IPS-15b (cell line): ENCODE data around the gene ADAM19.

ENCODE experiments used
- H3K27me3 ChIP-seq: one replicate; pipeline ENCODE4 v1.6.1; 2013; ENCODE audit warnings: low read length; ENCODE audit not compliant: control insufficient read depth, insufficient read depth
- H3K36me3 ChIP-seq: one replicate; pipeline ENCODE4 v1.6.1; 2013; ENCODE audit warnings: low read length; ENCODE audit not compliant: control insufficient read depth, insufficient read depth
- H3K4me1 ChIP-seq: one replicate; pipeline ENCODE4 v1.6.1; 2013; ENCODE audit warnings: mild to moderate bottlenecking, low read length; ENCODE audit not compliant: control insufficient read depth, insufficient read depth
- H3K4me3 ChIP-seq: one replicate; pipeline ENCODE4 v1.5.1; 2013; ENCODE audit warnings: low read depth, low read length
- H3K9ac ChIP-seq: one replicate; pipeline ENCODE4 v1.6.1; 2013; ENCODE audit warnings: low read depth, mild to moderate bottlenecking, low read length
- H3K9me3 ChIP-seq: one replicate; pipeline ENCODE4 v1.6.1; 2013; ENCODE audit warnings: mild to moderate bottlenecking, low read length; ENCODE audit not compliant: control insufficient read depth, insufficient read depth

Gene ADAM19

DNA sequence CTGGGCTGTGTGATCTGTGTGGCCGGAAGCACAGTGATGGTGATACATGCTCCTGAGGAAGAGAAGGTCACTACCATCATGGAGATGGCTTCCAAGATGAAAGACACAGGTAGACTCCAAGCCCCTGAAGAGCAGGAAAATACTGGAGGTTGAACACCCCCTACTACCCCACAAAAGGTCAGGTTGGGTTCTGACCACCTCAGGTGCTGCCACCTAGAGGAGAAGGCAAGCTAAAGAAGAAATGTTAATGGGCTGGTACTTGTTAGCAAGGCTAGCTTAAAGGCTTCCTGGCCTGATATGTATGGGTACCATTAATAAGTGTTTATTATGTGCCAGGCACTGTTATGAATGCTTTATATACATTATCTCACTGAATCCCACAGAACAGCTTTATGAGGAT lies 103.9 kb downstream of the ADAM19 start:
- H3K4me1 ChIP-seq = no peaks in the 10 kb centered on the region
- H3K9me3 ChIP-seq = no peaks in the 10 kb centered on the region
- no peaks in the 10 kb centered on the region for H3K36me3 ChIP-seq
- no peak overlapping the region for H3K9ac ChIP-seq
- no peaks in the 10 kb centered on the region for H3K27me3 ChIP-seq
- no peak overlapping the region for H3K4me3 ChIP-seq

DNA sequence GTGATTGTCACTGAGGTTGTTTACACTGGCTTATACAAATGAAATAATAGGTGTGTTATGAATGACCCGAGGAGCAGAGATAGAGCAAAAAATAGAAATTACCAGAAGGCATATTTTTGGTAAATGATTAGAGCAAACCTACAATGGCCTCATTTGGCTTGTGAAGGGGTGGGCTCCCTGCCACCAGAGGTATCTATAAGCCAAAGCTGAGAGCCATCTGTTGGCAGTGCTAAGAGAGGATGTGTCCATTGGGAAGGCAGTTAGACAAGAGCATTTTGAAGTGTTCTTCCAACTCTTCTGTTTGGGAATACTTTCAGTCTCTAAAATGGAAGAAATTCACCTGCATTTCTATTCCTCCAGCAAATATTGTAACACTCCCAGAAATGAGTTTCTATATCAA lies 104.9 kb downstream of the ADAM19 start:
- Histone ChIP-seq H3K27me3 (no peaks in the 10 kb centered on the region), H3K4me1 (no peaks in the 10 kb centered on the region), H3K9me3 (no peaks in the 10 kb centered on the region), H3K4me3 (no peak overlapping the region), H3K9ac (no peak overlapping the region), H3K36me3 (no peaks in the 10 kb centered on the region)

DNA sequence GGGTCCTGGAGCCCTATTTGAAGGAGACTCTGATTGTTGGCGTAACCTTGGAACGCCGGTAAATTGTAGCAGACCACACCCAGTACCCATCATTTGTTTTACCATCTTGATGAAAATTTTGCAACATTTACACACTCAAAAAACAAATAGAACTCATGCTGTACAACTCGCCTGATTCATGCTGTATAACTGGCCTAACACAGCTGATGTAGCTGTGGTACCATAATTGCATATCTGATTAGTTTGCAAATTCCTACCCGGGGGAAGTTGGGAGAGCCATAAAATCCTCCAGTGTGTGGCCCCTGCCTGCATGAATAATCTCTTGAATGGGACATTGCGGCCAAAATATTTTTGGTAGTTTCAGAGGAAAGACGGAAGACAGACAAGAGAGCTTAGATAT lies 105.9 kb downstream of the ADAM19 start:
- peaks cover 8% of the 10 kb centered on the region for H3K27me3 ChIP-seq
- H3K4me3 ChIP-seq = no peak overlapping the region
- H3K36me3 ChIP-seq = no peaks in the 10 kb centered on the region
- no peak overlapping the region for H3K9ac ChIP-seq
- H3K4me1 ChIP-seq = peaks cover 3% of the 10 kb centered on the region
- no peaks in the 10 kb centered on the region for H3K9me3 ChIP-seq

DNA sequence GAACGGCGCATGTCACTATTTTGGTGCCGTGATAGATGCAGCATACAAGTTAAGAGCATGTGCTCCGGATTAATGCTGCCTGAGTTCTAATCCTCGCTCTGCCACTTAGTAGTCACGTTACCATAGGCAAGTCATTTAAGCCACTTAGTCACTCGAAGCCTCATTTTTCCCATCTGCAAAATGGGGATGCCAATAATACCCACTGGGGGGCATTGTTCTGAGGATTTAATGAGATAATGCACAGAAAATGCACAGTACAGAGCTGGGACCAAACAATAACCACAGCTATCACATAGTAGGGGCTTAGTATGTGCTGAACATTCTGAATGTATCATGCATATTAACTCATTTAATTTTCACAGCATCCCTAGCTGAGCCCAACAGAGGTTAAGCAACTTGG lies 106.5 kb downstream of the ADAM19 start:
- Histone ChIP-seq H3K36me3 (no peaks in the 10 kb centered on the region), H3K9me3 (no peaks in the 10 kb centered on the region), H3K4me3 (no peak overlapping the region), H3K27me3 (peaks cover 10% of the 10 kb centered on the region), H3K9ac (no peak overlapping the region), H3K4me1 (peaks cover 9% of the 10 kb centered on the region)

DNA sequence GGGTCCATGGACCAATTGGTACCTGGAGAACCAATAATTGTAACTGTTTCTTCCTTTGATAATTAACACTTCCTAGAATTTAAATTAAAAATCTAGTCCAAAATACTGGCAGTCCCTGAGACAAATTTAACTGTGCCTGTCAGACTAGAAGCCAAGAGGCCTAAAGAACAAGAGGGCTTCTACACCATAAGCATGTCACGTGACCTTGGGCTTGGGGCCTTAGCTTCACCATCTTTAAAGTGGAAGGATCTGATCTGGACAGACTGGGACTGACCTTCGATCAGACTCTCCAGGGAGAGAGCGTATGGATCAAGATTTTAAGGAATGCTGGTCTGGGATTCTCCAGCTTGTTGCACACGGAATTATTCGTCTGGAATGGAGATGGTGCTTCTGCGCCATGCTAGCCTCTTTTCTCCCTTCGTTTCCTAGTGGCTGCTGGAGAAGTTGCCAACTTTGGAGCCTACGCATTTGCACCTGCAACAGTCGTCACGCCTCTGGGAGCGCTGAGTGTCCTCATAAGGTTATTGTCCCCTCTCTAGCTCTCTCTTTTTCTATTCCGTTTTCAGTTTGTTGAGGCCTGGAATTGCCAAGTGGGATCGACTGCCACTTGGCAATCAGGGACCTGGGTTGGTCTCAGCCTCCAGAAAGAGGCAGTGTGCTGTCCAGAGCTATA lies 107.1 kb downstream of the ADAM19 start:
- Histone ChIP-seq H3K4me1 (peaks cover 10% of the 10 kb centered on the region), H3K36me3 (no peaks in the 10 kb centered on the region), H3K4me3 (no peak overlapping the region), H3K27me3 (peaks cover 15% of the 10 kb centered on the region), H3K9me3 (no peaks in the 10 kb centered on the region), H3K9ac (no peak overlapping the region)

DNA sequence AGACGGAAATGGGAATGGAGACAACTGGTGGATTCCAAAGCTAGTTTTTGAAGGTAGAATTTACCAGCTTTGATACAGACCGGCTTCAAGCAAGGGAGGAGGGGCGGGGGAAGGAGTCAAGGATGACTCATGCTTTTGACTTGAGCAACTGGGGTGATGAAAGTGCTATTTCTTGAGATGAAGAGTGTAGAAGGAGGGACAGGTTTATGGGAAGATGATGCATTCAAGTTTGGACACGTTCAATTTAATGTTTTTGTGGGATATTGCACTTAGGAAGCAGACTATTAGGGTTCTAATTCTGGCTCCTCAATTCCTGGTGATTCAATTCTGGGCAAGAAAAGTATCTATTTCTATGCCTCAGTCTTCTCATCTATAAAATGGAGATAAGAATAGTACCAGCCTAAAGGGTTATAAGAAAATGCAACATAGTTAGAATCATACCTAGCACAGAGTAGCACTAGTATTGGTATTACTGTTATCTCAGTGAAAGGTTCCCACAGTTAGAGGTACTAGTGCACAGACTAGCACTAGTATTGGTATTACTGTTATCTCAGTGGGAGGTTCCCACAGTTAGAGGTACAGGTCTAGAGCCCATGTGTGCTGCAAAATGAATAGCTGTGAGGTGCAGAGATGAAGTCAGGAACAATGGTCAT lies 110.9 kb downstream of the ADAM19 start:
- Histone ChIP-seq H3K36me3 (no peaks in the 10 kb centered on the region), H3K27me3 (peaks cover 46% of the 10 kb centered on the region), H3K4me3 (no peak overlapping the region), H3K4me1 (peaks cover 10% of the 10 kb centered on the region), H3K9ac (no peak overlapping the region), H3K9me3 (no peaks in the 10 kb centered on the region)

DNA sequence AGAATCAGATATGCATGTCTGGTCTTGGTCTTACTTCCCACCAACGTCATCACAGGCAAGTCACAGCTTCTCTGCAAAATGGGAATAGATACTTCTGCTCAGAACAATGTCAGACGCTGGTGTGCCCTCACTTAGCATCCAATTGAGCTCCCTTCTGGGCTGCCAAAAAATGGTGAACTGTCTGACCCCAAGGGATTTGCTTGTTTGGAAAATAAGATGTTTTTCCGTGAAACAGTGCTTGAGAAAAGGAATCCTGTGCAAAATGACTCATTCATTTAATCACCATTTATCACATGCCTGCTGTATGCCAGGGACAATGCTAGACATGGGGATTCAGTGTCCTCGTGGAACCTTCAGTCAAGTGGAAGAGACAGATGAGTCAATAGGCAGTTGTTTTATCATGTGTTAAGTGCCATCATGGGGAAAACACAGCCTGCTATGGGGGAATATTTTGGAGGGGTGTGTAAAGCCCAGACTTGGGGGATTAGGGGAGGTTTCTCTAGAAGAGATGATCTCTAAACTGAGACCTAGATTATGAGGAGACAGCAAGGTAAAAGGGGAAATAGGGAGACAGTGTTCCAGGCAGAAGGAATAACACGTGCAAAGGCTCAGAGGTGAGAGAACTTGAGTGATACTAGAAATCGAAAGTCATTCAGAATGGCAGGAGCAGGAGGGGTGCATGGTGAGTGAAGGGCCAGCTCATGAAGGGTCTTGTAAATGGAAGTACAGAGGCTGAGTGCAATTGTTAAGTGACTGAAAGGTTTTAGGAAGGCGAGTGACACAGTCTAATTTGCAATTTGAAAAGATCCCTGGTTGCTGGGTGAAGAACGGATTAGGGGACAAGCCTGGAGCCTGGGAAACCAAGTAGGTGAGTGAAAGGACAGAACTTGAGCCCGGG lies 111.7 kb downstream of the ADAM19 start:
- H3K4me3 ChIP-seq = no peak overlapping the region
- peaks cover 15% of the 10 kb centered on the region for H3K4me1 ChIP-seq
- H3K9ac ChIP-seq = no peak overlapping the region
- H3K36me3 ChIP-seq = no peaks in the 10 kb centered on the region
- no peaks in the 10 kb centered on the region for H3K9me3 ChIP-seq
- peaks cover 54% of the 10 kb centered on the region for H3K27me3 ChIP-seq

DNA sequence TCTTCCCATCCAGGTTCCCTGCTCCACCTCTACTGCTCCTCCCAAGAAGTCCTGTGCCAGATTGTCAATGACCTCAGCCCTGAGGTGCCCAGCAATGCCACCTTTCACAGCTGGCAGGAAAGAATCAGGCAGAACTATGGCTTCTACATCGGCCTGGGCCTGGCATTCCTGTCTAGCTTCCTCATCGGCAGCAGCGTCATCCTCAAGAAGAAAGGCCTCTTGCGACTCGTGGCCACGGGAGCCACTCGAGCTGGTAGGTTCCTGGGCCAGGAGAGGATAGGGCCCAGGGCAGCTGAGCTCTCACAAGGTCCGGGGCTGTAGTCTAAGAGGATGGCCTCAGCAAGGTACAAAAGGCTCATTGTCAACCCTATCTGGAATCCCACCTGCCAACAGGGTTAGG lies 112.5 kb downstream of the ADAM19 start:
- no peaks in the 10 kb centered on the region for H3K9me3 ChIP-seq
- peaks cover 62% of the 10 kb centered on the region for H3K27me3 ChIP-seq
- peaks cover 15% of the 10 kb centered on the region for H3K4me1 ChIP-seq
- H3K9ac ChIP-seq = no peak overlapping the region
- H3K36me3 ChIP-seq = no peaks in the 10 kb centered on the region
- H3K4me3 ChIP-seq = no peak overlapping the region

DNA sequence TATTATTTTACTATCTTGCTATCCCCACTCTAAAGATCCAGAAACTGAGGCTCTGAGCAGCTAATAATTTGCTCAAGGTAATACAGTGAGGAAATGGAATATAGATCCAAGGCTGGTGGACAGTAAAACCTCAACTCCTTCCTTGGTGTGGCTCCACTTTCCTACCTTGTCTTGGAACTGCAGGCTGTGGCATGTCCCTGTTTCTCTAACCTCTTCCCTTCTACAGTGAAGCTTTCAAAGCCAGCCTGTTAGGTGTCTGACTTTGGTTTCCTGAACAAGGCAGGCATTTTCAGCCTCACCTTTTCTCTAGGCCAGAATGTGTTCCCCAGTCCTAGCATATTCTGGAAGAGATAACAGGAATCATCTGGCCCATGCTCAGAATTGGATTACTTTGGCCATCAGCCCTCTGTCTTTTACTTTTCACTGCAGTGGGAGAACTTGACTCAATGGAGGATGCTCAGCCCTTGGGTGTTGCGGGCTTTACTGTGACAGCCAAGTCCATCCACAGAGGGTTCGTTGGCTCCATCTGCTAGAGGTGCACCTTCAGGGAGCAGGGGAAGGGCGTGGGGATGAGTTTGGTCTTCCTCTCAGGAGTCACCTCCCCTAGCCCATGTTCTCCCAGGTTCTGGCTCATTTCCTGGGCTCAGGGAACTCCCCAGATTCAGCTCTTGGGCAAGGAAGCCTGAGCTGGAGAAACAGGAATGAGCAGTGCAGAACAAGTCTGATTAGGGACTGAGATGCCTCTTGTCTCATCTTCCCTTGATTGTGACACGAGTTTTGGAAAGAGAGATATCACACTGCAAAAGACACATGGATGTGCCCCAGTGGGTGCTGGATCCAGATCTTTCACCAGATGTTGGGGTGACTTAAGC lies 114.4 kb downstream of the ADAM19 start:
- H3K9ac ChIP-seq = no peak overlapping the region
- peak overlapping the region; percentile 30 for H3K4me3 ChIP-seq
- H3K9me3 ChIP-seq = no peaks in the 10 kb centered on the region
- H3K4me1 ChIP-seq = peaks cover 15% of the 10 kb centered on the region
- peaks cover 63% of the 10 kb centered on the region for H3K27me3 ChIP-seq
- no peaks in the 10 kb centered on the region for H3K36me3 ChIP-seq

DNA sequence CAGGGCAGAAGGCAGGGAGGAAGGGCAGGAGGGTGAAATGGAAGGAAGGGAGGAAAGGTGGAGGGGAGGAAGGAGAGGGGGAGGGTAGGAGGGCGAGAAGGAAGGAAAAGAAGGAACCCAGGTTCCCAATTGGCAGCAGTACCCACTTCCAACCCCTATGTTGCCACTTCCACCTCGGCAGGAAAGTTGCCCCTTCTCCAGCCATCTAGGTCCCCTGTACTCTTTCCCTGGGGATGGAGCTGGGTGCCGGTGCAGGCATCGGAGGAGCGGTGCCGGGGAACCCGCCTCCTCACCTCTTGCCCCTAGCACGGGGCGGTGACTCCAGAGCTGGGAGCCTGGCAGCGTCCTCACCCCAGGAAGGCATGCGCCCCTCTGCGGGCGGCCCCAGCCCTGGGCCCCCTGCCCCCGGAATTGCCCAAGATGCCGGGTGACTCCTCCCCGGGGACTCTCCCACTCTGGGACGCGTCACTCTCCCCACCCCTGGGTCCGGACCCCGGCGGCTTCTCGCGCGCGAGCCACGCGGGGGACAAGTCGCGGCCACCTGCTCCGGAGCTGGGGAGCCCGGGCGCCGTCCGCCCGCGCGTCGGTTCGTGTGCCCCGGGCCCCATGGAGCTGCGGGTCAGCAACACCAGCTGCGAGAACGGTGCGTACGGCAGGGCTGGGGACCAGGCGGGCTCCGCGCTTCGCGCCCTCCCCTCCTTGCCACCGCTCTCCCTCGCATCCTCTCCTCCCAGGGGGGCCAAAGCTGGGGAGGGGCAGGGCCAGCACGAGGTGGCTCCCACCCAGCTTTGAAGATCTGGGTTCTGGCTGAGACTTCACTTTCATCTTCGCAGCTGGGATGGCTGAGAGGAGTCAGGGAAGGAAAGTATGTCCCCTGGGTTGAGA lies 115.6 kb downstream of the ADAM19 start, which contains the start of gene NIPAL4:
TSS of gene NIPAL4 (plus strand) at position 499 of the 885 bp plus-strand sequence. CDS start at position 607, 108 bp downstream.
- Histone ChIP-seq H3K9ac (no peak within 1 kb of the TSS), H3K9me3 (no peaks in the 10 kb centered on the region), H3K36me3 (no peaks in the 10 kb centered on the region), H3K27me3 (peaks cover 58% of the 10 kb centered on the region), H3K4me3 (peak within 1 kb of the TSS; percentile 78), H3K4me1 (peaks cover 15% of the 10 kb centered on the region)
